Pancreas (tissue), 10 donors: ENCODE results near the gene ARHGAP12. TPM values are rescaled to one million over a fixed set of nuclear protein-coding genes. Genes with fewer than 3 reads are reported as not detected.

Experiments used
- ATAC-seq, 4 donors: fragments of 200-7000 bp; cut with Tn5 transposase; one replicate each; pipeline versions ENCODE4 v1.8.0 to v1.9.1; 2020; ENCODE audit warnings: mild to moderate bottlenecking in 4 of 4, moderate library complexity in 4 of 4
- DNase-seq, 6 donors: peaks; one replicate each; pipeline ENCODE4 v3.0.0-alpha.2; 2020
- FAIRE-seq: peaks from 2 replicates; lab custom pipeline; 2012; peaks lifted over from hg19 to GRCh38; lab: Jason Lieb, UNC
- H3K27ac ChIP-seq, 4 donors: fragments of 200-600 bp; sonication (generic); 1 replicate in 3 of 4; 2 replicates in 1 of 4; pipeline versions ENCODE4 v1.5.0 to v1.8.0; 2020
- H3K27me3 ChIP-seq, 4 donors: fragments of 200-600 bp; one replicate each; pipeline ENCODE4 v1.8.0; 2021
- H3K36me3 ChIP-seq, 3 donors: fragments of 200-600 bp; sonication (generic) in 1 of 3; one replicate each; pipeline versions ENCODE4 v1.5.0 to v1.8.0; 2020 to 2021
- H3K4me1 ChIP-seq, 3 donors: fragments of 200-600 bp; one replicate each; pipeline ENCODE4 v1.8.0; 2021
- H3K4me3 ChIP-seq, 4 donors: fragments of 200-600 bp; sonication (generic) in 2 of 4; one replicate each; pipeline versions ENCODE4 v1.5.0 to v1.8.0; 2020 to 2021
- H3K9me3 ChIP-seq, 4 donors: fragments of 200-600 bp; one replicate each; pipeline ENCODE4 v1.8.0; 2021
- WGBS, 2 donors: extraction: QIAGEN DNeasy Blood & Tissue Kit; methylation state at CpG; one replicate each; pipeline ENCODE4 v1.1.7; 2013; 5-methylcytosine and 5-hydroxymethylcytosine counted together
- intact Hi-C, 3 donors: fragments of 100-400 bp; cut with DNase I; formaldehyde crosslinking; loops; one replicate each; pipeline versions ENCODE4 v1.11.1 to v1.14.2; 2022
- polyA plus RNA-seq, 2 donors: library from polyadenylated mRNA; stranded (reverse); fragments of 200-250 nt; gene quantifications; one replicate each; pipeline ENCODE4 v1.2.3, GENCODE V29; 2013
- total RNA-seq, 6 donors: library from RNA; stranded (reverse); fragmentation: NEBNext Ultra II Directional in 4 of 6; extraction: Animal tissue kit (Norgen Biotek cat#: 25700) in 4 of 6; gene quantifications; one replicate each; pipeline versions ENCODE4 v1.2.1 to v1.2.4, GENCODE V29; 2021 to 2023
- TF ChIP-seq, protein P1 (sequence below), 4 donors: fragments of 200-600 bp; sonication (generic) in 3 of 4; IDR thresholded peaks; one replicate each; pipeline versions ENCODE4 v1.5.0 to v1.8.0; 2021; ENCODE audit warnings: antibody characterized with exemption in 4 of 4
- donor health status: healthy with polysubstance abuse.
- donor health status: DM: no; HTN: no; CAD: no; lungs with moderate emphysema.
- donor health status: DM: no; HTN: no; CAD: no.
- donor health status: control.
- donor health status: control.
- donor health status: Bipolar disorder and iron deficiency.
- donor health status: DM: yes; HTN: yes; CAD: no.
- donor health status: DM: no; HTN: no; CAD: no.
- donor health status: DM: no; HTN: no; CAD: no.
- donor health status: DM: yes; HTN: yes; CAD: no.

The ARHGAP12 gene
- total and polyA plus RNA-seq, 8 donors = 16.3 to 30.1 (median 23.5) TPM

DNA sequence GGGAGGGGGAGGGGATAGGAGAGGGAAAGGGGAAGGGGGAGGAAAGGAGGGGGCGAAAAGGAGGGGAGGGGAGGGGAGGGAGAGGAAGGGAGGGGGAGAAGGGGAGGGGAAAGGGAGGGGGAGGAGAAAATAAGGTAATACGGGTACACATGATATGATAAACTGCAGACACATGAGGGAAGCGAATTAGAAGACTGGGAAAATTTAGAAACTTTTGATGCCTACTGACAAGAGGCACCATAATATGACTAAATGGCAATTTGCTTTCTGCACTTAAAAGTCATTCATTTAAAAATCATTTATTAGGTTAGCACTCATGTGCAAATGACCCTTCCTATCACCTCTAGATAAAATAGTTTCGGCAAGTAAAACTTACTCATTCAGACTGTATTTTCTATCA, 73.6 kb downstream of the ARHGAP12 start:
- Histone ChIP-seq H3K4me1 (peaks cover 0 to 4% (median 0%) of the 10 kb centered on the region in 3 donors), H3K27ac (no peak overlapping the region), H3K36me3 (no peaks in the 10 kb centered on the region), H3K4me3 (no peak overlapping the region), H3K9me3 (no peaks in the 10 kb centered on the region), H3K27me3 (no peaks in the 10 kb centered on the region)
- 82% methylated on average over 4 of the region's 4 CpGs for WGBS, 2 donors
- no peak for ATAC-seq
- TF ChIP-seq, protein P1, sequence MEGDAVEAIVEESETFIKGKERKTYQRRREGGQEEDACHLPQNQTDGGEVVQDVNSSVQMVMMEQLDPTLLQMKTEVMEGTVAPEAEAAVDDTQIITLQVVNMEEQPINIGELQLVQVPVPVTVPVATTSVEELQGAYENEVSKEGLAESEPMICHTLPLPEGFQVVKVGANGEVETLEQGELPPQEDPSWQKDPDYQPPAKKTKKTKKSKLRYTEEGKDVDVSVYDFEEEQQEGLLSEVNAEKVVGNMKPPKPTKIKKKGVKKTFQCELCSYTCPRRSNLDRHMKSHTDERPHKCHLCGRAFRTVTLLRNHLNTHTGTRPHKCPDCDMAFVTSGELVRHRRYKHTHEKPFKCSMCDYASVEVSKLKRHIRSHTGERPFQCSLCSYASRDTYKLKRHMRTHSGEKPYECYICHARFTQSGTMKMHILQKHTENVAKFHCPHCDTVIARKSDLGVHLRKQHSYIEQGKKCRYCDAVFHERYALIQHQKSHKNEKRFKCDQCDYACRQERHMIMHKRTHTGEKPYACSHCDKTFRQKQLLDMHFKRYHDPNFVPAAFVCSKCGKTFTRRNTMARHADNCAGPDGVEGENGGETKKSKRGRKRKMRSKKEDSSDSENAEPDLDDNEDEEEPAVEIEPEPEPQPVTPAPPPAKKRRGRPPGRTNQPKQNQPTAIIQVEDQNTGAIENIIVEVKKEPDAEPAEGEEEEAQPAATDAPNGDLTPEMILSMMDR (IDR thresholded peaks at IDR 0.05) = no peak
- DNase-seq = no peak
- no peak for FAIRE-seq
- intact Hi-C loops = no loop called here

DNA sequence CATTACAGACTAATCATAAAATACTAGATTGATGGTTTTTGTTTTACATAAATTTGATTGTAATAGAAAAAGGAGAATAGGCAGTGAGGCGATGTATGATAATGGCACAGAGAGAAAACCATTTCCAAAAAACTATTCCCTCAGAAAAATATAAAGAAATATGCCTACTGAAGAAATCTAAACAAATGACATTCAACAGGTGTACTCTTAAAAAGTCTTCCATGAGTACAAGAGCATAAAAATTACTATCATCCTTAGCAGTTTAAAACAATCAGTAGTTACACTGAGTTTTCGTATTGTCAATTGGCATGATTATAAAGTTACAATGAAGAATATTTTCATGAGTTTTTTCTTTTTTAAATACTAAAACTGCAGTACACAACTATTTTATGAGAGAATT, 75.0 kb downstream of the ARHGAP12 start:
- peaks cover 0 to 4% (median 0%) of the 10 kb centered on the region in 3 donors for H3K4me1 ChIP-seq
- ATAC-seq (no peak), FAIRE-seq (no peak), DNase-seq (no peak)
- intact Hi-C loops = no loop called here
- 68 to 78% methylated on average over 2 of the region's 2 CpGs for WGBS, 2 donors
- TF ChIP-seq, protein P1 (IDR thresholded peaks at IDR 0.05) = no peak
- no peak overlapping the region for H3K27ac ChIP-seq
- no peaks in the 10 kb centered on the region for H3K27me3 ChIP-seq
- H3K4me3 ChIP-seq = no peak overlapping the region
- no peaks in the 10 kb centered on the region for H3K36me3 ChIP-seq
- no peaks in the 10 kb centered on the region for H3K9me3 ChIP-seq

DNA sequence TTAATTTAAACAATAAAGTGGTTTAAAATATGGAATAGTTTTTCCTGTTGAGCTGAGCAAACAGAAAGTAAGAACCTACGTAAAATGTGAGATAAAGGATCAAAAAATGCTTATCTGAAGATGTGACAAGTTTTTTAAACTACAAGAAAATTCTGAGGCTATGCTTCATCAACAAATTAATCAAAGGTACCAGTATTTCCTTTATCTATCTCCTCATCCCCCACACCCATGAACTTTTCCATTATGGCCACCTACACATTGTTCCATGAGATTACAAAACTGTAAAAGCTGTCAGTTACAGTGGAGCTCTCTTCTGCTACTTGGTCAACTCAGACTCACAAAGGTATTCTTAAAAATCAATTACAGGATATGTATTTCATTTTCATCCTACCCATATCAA, 77.4 kb downstream of the ARHGAP12 start:
- Histone ChIP-seq H3K4me3 (no peak overlapping the region), H3K36me3 (no peaks in the 10 kb centered on the region), H3K4me1 (no peaks in the 10 kb centered on the region), H3K27me3 (no peaks in the 10 kb centered on the region), H3K9me3 (no peaks in the 10 kb centered on the region), H3K27ac (no peak overlapping the region)
- DNase-seq (no peak), ATAC-seq (no peak), FAIRE-seq (no peak)
- intact Hi-C loops = no loop called here
- WGBS, 2 donors = 28 to 48% methylated on average over 1 of the region's 1 CpG
- TF ChIP-seq, protein P1 (IDR thresholded peaks at IDR 0.05) = no peak

DNA sequence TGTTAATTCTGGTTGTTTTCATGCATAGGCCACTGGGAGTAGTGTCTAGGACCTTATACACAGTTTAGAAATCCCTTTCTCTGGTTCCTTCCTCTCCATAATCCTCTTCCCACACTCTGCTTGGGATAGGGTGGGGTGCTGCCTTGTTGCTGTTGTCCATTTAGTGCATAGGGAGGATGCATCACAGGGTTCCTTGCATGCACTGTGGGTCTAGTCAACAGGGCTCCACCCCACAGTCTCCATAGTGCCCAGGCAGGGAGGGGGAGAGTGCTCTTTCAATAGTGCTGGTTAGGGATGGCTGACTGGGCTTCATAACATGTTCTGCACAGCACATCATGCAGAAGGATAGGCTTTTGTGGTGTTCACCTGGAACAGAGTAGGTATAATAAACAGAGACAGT, 81.1 kb downstream of the ARHGAP12 start:
- Histone ChIP-seq H3K4me1 (peaks cover 0 to 4% (median 0%) of the 10 kb centered on the region in 3 donors), H3K9me3 (no peaks in the 10 kb centered on the region), H3K36me3 (no peaks in the 10 kb centered on the region), H3K27ac (no peak overlapping the region), H3K27me3 (no peaks in the 10 kb centered on the region), H3K4me3 (no peak overlapping the region)
- TF ChIP-seq, protein P1 (IDR thresholded peaks at IDR 0.05) = no peak
- FAIRE-seq = no peak
- no peak for DNase-seq
- intact Hi-C loops = no loop called here
- no peak for ATAC-seq

DNA sequence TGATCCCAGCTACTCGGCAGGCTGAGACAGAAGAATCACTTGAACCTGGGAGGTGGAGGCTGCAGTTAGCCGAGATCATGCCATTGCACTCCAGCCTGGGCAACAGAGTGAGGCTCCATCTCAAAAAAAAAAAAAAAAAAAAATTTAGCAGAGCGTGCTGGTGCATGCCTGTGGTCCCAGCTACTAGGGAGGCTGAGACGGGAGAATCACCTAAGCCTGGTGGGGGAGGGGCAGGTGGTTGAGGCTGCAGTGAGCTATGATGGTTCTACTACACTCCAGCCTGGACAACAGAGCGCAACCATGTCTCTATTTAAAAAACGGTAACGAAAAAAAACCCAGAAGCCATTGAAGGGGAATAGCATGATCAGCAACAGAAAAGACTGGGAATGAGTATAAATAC, 89.9 kb downstream of the ARHGAP12 start:
- FAIRE-seq (no peak), DNase-seq (no peak), ATAC-seq (no peak)
- Histone ChIP-seq H3K27ac (no peak overlapping the region), H3K9me3 (no peaks in the 10 kb centered on the region), H3K36me3 (no peaks in the 10 kb centered on the region), H3K27me3 (no peaks in the 10 kb centered on the region), H3K4me1 (peaks cover 0 to 9% (median 9%) of the 10 kb centered on the region in 3 donors), H3K4me3 (no peak overlapping the region)
- TF ChIP-seq, protein P1 (IDR thresholded peaks at IDR 0.05) = no peak
- intact Hi-C loops = no loop called here
- WGBS, 2 donors = 95 to 99% methylated on average over 7 of the region's 7 CpGs
